GM13976 (cell line): ENCODE measurements around the gene ETV1.

ENCODE experiments used
- DNase-seq: peaks from one replicate; pipeline ENCODE4 v3.0.0; 2012; ENCODE audit warnings: low spot score
- CTCF ChIP-seq: IDR thresholded peaks from 2 replicates; pipeline ENCODE4 v1.5.1; 2012; ENCODE audit warnings: borderline replicate concordance, mild to moderate bottlenecking; ENCODE audit not compliant: insufficient read depth; ENCODE audit errors: extremely low read depth, missing control alignments, control extremely low read depth
- in situ Hi-C: fragments of 300-500 bp; cut with MboI; formaldehyde crosslinking; loops from one replicate; pipeline ENCODE4 v1.12.0; 2022; ENCODE audit warnings: low sequenced_read_pairs, mixed read lengths, inconsistent platforms; ENCODE audit not compliant: unreplicated experiment

The ETV1 gene

GRCh38 chr7:13850185-13850752 lies 139.2 kb downstream of the ETV1 start:
- peak; percentile 22 for DNase-seq
- in situ Hi-C loops = no loop called here
- TF ChIP-seq CTCF = no peak

DNA sequence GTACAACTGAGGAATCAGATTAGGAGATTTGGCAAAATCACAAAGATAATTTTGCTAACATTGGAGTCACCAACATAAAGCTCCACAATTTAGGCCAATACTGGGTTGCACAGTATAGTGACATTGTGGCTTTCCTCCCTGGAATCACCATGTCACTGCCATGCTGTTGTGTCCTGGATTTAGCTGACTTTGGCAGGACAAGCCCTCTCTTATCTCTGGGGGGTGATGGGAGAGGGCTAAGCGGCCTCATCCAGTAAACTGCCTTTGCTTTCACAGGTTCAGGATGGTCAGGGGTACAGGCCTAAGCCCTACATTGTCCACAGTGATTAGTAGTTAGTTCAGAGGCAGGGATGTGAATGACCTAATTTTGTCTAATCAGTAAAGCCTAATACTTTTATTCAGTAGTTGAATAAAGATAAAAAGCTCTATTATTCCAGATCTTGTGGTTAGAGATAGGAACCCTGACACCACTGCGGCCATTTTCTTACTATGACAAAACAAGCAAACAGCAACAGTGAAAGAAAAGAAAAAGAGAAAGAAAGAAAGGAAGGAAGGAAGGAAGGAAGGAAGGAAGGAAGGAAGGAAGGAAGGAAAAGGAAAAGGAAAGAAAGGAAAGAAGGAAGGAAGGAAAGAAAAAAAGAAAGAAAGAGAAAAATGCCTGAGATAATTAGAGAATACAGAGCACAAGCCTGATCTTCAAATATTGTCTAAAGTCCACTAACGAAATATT lies 140.1 kb downstream of the ETV1 start:
- no peak for TF ChIP-seq CTCF
- in situ Hi-C loops = no loop called here
- no peak for DNase-seq

DNA sequence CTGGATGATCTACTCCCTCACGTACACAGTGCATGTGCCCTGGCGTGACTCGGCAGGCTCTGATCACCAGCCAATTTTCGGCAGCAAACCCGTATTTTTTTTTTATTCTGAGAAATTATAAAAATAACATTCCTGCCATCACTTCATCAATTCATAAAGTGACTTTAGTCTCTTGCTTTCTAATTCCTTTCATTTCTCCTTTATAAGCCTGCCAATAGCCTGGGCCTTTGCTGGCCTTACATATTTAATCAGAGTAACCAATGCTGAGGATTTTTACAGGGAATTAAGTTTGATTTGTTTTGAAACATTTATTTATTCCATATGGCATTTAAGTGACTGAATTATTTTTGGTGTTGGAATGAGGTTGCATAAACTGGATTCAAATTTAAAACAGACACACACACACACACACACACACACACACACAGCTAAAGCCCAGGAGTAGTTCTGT lies 140.8 kb downstream of the ETV1 start:
- in situ Hi-C loops = no loop called here
- DNase-seq = no peak
- no peak for TF ChIP-seq CTCF

DNA sequence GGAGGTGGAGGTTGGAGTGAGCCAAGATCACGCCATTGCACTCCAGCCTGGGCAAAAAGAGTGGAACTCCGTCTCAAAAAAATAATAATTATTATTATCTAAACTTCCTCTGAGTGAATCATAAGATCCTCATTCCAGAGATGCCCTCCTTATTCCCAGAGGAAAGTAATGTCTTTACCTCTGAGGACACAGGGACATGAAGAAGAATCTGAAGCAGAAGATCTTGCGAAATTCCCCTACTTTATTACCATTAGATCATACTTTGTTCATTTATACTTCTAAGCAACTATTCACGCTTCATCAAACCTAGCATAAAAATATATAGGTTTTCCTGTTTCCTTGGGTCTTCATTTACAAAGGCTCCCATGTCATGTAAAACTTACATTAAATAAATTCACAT lies 143.1 kb downstream of the ETV1 start:
- no peak for DNase-seq
- in situ Hi-C loops = no loop called here
- no peak for TF ChIP-seq CTCF

- TF ChIP-seq CTCF = no peak
- in situ Hi-C loops = no loop called here
- no peak for DNase-seq
Measured at GRCh38 chr7:13845601-13846000, 143.9 kb downstream of the ETV1 start.

- DNase-seq = no peak
- no peak for TF ChIP-seq CTCF
- in situ Hi-C loops = no loop called here
Measured at GRCh38 chr7:13844954-13845353, 144.5 kb downstream of the ETV1 start.
